NCI-H345 (cell line): ENCODE data around the gene EHBP1.
"Not testable (repeated sequence)": the region's sequence is repeated elsewhere in the genome, so short reads cannot be mapped to it uniquely, and the experiment has no call there.

ENCODE experiments used
- DNase-seq: peaks from one replicate; lab custom pipeline; 2025; lab: John Stamatoyannopoulos, UW

Gene EHBP1

GRCh38 chr2:62736899-62737559, 31.5 kb downstream of the EHBP1 start:
- no peak for DNase-seq

DNA sequence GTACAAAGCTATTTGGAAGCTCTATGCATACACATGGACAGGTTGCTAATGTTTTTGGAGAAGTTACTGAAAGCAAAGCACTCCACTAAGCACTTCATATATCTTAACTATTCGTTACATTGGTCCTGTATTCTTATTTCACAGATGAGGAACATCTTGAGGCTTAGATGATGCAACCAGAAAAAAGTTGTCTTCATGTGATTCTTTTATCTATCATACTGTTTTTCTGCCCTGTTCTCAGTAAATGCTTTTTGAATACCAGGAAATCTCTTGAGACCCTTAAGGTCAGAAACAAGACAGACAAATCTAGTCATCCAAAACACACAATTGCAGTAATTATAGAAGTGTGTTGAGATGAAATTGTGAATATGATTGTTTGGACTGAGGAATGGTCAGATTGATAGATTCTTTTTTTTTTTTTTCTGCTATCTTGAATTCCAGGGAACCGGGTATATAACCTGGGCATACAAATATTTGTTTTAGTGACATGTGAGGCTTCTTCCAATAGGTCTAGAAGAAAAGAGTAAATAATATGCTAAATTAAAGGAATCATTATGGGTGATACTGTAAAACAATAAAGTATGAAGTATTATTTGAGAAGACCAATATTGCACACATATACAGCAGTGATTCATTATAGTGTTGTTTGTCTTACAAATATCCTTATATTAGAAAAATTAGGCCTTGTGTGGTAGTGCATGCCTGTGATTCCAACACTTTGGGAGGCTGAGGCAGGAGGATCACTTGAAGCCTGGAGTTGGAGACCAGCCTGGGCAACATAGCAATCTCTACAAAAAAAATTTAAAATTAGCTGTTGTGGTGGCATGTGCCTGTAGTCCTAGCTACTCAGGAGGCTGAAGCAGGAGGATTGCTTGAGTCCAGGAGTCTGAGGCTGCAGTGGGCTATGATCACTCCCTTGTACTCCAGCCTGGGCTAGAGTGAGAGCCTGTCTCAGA, 33.7 kb downstream of the EHBP1 start:
- no peak for DNase-seq

DNA sequence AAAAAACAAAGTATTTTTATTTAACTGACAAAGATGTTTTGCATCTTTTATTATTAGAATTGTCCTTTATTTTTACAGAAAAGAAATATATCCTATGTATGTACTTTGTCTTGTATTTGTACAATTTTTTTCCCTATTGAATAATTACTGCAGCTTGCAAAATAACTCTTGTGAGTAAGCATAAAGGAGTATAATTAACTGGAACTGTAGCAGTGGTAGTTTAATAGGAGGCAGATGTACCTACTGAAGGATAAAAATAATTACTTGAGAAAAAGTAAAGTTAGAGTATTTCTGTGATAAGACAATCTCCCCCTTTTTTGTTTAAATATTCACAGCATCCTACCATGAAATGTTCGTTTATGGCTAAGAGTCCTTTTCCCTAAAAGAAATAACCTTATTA, 34.7 kb downstream of the EHBP1 start:
- DNase-seq: no peak

GRCh38 chr2:62741127-62741526, 35.6 kb downstream of the EHBP1 start:
- DNase-seq: no peak

DNA sequence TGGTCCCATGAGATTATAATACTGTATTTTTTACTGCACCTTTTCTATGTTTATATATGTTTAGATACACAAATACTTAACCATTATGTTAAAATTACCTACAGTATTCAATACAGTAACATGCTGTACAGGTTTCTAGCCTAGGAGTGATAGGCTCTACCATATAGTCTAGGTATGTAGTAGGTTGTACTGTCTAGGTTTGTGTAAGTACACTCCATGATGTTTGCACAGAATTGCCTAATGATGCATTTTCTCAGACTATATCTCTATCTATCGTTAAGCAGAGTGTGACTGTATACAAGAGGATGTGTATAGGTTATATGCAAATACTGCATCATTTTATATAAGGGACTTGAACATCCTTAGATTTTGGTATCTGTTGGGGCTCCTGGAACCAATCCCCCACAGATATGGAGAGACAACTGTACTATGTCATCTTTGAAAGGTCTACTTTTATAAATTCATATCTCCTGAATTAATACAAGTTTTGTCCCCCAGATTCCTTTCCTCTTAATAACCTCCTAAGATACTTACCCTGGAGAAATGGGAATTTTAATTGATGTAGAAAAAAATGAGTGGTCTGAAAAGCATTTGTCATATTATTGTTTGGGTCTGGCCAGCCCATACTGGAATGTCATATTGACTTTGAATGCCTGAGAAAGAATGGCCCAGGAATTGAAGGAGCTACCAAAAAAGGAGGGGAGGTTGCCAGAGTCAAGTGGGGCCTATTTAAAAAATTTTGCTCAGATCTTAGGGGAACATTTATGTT, 36.6 kb downstream of the EHBP1 start:
- DNase-seq: no peak

- no peak for DNase-seq
Measured at GRCh38 chr2:62743506-62743905, 38.0 kb downstream of the EHBP1 start.

GRCh38 chr2:62744603-62745002, 39.1 kb downstream of the EHBP1 start:
- DNase-seq: no peak

DNA sequence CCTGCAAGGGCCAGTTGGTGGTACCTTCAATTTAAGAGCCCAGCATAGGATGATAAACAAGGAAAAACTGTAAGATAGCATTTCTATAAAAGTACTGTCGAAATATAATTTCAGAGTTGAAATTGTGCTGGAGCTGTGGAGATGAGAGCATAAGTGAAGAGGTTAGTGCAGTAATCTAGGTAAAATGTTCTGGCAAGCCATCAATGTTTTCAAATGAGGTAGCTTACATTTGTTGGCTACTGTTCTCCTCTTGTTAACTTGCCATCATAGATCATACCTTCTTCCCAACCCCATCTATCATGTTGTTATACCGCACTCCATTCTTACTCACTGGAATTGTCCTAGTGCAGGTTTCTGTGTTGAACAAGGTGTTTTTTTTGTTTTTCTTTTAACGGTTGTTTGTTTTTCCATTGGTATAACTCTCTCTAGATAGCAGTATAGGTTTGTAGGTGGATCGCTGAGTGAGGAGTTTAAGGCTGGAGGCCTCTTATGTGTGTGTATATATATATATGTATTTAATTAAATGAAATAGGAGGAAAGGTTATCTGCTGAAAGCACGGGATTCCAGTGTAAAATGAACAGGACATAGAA, 40.5 kb downstream of the EHBP1 start:
- DNase-seq: no peak

GRCh38 chr2:62747169-62747568, 41.7 kb downstream of the EHBP1 start:
- no peak for DNase-seq

DNA sequence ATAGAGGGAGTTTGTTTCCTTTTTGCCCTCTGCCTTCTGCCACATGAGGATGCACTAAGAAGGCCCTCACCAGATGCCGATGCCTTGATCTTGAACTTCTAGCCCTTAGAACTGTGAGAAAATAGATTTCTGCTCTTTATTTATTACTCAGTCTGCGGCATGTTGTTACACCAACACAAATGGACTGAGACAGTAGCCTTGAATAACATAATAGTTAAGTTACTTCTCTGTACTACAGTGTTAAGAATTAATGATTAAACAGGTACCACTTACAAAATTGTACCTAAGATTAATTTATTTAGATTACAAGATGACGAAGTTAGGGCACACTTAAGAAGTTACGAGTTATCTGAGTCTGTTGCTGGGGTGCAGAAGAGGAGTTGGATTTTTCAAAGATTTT, 42.4 kb downstream of the EHBP1 start:
- DNase-seq: no peak

DNA sequence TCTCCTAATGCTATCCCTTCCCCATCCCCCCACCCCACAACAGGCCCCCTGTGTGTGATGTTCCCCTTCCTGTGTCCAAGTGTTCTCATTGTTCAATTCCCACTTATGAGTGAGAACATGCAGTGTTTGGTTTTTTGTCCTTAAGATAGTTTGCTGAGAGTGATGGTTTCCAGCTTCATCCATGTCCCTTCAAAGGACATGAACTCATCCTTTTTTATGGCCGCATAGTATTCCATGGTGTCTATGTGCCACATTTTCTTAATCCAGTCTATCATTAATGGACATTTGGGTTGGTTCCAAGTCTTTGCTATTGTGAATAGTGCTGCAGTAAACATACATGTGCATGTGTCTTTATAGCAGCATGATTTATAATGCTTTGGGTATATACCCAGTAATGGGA, 43.6 kb downstream of the EHBP1 start:
- not testable (repeated sequence) for DNase-seq

- no peak for DNase-seq
Measured at GRCh38 chr2:62757029-62757428, 51.5 kb downstream of the EHBP1 start.

- DNase-seq: no peak
Measured at GRCh38 chr2:62760026-62760425, 54.5 kb downstream of the EHBP1 start.

- DNase-seq: no peak
Measured at GRCh38 chr2:62760555-62760954, 55.0 kb downstream of the EHBP1 start.

- no peak for DNase-seq
Measured at GRCh38 chr2:62765619-62766376, 60.3 kb downstream of the EHBP1 start.

- DNase-seq: no peak
Measured at GRCh38 chr2:62768615-62769014, 63.1 kb downstream of the EHBP1 start.

GRCh38 chr2:62770629-62771028, 65.1 kb downstream of the EHBP1 start:
- DNase-seq: no peak

GRCh38 chr2:62774555-62775366, 69.2 kb downstream of the EHBP1 start:
- DNase-seq: peak; percentile 55

DNA sequence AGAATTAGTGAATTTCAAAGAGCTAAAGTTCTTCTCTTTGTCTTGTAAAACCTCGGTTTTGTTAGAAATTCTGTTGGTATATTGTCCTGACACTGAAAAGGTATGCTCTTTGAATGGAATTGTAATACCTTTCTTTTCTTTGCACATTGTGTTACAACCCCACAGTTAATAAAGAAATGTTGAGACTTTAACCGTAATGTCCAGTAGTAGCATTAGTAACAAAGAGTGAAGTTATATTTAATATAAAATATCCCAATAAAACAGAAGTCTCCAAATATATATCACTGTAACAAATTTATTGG, 69.8 kb downstream of the EHBP1 start:
- DNase-seq: no peak

DNA sequence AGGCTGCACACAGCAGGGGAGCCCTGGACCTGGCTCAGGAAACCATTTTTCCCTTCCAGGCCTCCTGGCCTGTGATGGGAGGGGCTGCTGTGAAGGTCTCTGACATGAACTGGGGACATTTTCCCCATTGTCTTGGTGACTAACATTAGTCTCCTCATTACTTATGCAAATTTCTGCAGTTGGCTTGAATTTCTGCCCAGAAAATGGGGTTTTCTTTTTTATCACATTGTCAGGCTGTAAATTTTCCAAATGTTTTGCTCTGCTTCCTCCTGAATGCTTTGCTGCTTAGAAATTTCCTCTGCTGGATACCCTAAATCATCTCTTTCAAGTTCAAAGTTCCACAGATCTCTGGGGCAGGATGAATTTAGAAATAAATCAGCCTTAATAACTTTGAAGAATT, 78.2 kb downstream of the EHBP1 start:
- DNase-seq: no peak

- no peak for DNase-seq
Measured at GRCh38 chr2:62784341-62784740, 78.8 kb downstream of the EHBP1 start.
